Activated CD4-positive, alpha-beta T cell treated with anti-CD3 and anti-CD28 coated beads for 1 hour (primary cell): ENCODE results near the gene SULT1C2.
"Not testable (repeated sequence)": the region's sequence is repeated elsewhere in the genome, so short reads cannot be mapped to it uniquely, and the experiment has no call there.

Source experiments
- DNase-seq: peaks from one replicate; pipeline ENCODE4 v3.0.0-alpha.2; 2020

SULT1C2 gene

DNA sequence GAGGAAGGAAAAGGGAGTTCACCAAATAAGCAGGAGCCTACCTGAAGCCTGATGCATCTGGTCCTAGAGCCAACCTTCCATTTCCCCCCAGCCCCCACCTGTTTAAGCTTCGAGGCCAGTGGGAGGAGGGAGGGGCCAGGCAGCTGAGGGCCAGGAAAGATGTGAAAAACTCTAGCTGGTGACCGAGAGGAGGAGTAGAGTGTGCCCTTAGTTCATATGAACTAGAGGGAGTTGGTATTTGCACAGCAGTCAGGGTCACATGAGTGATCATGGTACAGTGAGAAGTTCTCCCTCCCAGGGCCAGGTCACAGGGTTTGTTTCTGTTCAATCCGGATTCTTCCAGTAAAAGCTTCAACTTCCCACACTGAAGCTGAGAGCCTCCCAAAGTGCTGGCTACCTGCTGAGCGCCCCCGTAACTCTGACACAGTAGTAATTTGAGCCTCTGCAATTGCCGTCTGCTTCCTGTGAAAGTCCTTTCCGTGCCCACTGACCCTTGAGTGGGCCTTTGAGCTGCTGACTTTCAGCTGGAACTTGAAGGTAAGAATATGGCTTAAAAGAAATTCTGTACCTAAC lies at the start of gene SULT1C2:
Gene SULT1C2 (plus strand): TSS at position 362 of the 573 bp plus-strand sequence. CDS start 4,773 bp downstream, outside the sequence.
- no peak for DNase-seq

DNA sequence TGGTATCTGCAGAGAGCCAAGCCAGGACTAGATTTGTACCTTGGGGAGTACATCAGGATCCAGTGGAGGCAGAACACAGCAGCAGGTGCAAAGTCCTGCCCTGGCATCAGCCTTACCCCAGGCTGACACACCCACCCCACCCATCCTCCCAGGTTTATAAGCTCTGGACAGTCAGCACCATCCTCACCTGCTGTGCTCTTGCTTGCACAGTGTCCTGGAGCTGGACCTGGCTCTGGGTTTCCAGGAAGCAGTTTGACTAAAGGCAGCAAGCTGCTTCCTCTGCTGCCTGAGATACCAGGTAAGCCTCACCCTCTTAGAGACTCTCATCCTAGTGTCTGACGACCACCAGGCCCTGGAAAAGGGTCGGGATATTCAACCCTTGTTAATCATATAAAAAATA lies 48.9 kb upstream of the SULT1C2 start, which contains the start of gene SULT1C3:
Gene SULT1C3 (plus strand): TSS at position 183 of the 400 bp plus-strand sequence. CDS start 7,227 bp downstream, outside the sequence.
- no peak for DNase-seq

DNA sequence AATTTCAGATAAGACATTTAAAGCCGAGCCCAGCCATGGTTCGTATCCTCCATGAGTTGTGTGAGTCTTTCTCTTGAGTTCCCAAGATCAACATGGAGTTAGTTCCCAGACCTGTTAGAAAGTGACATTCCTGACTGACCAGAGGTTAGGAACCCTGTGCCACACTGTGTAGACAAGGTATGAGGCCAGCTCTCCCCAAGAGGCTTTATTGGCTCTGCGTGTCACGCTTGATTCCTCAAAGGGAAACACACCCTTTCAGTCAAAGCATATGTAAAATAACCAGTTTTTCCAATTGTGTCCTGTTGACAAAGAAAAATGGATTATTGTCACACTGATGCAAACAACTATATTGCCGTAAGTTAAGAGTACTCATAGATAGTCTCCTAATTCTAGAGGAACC lies 47.7 kb upstream of the SULT1C2 start:
- DNase-seq = no peak

DNA sequence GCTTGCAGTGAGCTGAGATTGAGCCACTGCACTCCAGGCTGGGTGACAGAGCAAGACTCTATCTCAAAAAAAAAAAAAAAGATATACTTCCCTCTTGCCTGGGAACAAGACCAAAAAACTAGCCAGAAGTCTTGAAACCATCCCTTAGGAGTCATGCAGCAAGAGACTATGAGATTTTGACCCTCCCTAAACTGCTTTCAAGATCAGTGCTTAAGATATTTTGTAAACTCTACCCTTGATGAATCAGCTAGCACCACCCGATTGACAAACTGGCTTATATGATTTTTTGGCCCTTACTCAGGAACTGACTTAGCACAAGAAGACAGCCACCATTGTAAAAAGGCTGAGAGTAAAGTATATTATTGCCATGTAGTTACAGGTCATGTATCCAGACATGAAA lies 45.1 kb upstream of the SULT1C2 start:
- DNase-seq = no peak

DNA sequence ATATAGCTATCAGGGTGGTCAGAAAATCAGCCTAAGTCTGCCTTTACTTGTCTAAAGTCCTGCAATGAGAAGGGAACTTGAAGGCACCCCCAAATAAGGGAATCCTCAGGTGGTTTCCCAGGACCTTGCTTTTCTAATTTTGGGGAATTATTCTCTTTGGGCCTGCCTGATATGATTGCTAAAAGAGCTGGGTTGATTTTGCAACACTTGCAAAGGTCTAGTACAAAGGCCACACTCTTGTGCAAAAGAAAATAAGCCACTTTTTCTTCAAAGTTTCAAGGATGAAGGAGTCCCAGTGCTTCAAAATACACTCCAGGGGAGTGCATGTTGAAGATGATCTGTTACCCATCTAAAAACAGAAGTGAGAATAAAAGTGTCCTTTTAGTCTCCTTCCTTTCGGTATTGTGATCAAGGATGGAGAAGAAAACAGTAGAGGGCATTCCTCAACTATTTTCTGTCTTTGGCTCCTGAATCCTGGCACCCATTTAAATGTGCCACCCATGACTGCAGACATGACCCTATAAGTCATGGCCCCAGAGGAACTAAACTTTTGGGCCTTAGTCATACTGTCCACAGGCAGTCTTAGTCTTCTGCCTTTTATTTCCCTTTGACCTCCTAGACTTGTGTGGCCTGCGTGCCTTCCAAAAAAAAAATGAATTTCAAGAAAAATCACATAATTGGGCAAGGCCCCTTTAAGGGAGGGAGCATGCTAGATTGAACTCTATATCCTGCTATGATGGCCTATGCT lies 43.9 kb upstream of the SULT1C2 start:
- DNase-seq = no peak

DNA sequence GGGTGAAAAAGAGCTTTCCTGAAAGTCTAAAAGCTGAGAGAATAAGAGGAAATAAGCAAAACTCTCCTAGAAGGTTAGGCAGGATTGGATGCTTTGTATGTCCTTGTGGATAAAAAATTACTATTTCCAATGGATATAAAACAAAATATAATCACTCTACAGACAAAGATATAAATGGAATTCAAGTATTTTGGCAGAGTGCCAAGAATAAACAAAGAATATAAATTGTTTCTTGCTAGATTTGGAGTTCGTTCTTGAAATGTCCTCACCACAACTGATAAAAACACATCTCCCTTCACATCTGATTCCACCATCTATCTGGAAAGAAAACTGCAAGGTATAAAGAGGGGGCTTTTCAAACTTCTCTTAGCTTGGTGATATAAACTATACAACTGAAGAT lies 35.6 kb upstream of the SULT1C2 start:
- DNase-seq = no peak

DNA sequence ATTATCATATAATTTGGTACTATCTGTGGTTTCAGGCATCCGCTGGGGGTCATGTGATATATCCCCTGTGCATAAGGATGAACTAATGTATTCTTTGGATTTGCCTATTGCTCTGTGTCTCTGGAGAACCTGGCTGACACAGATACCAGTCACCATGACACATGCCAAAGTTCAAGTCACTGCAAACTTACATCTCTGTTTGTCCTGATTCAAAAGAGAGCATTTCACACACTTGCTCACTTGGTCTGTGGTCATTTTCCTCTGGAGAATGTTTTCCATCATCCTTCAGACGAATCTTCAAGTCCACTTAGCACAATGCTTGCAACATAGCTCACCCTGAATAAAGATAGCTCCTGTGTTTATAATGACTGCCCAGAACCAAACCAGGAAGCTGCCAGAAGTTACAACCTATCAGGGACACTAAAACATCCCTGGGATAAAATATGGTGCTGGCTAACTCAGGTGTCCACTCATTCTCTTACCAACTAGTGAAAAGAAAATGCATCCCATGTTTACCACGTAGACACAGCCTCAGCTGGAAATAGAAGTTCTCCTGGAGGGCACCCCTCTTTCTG lies 30.9 kb upstream of the SULT1C2 start:
- no peak for DNase-seq

DNA sequence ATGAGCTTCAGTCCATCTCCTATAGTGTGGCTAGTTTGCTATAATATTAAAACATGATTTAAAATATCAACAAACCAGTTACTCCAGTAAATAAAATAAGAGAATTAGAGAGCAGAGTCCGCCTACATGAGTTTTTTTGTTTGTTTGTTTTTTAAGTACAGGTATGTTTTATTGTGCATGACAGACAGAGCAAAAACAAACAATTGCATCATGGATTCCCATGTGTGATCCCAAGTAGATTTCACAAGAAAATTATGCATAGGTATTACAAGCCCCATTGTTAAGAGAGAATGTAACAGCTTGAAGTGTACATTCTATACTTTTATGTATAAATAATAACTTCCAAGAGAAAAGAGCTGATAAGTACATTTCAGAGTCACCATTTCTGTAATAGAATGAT lies 27.9 kb upstream of the SULT1C2 start:
- DNase-seq = no peak

DNA sequence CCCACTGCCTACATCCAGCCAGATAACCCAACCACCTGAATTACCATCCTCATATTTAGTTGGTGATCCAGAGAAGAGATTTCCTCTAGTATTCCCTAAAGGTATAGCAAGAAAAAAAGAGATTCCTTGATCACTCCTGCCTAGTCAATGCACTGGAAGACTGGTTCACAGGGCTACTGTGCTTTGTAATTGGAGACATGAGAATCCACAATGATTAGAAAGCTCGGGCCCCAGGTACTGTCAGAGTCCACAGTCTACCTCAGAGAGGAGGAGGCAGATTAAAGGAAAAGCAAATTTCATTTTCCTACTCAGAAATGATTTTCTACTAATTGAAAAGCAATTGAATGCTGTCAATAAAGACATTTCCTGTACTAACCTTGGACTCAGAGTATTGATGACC lies 26.7 kb upstream of the SULT1C2 start:
- DNase-seq = no peak

DNA sequence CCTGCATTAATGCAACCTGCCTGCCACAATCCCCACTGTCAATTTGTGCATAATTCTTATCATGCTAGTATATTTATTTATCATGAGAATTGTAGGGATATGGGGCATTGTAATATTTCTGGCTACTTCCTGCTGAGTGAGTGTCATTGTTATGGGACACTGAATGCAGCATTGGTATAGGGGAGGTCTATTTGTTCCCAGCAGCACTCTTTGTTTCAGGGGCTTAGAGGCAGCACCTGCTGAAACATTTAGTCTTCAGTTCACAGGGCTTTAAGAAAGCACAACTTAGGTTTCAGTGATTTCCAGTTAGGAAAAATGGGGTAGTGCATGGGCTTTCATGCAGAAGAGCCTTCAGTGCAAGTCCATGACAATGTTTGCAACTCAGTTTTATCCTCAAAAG lies 25.3 kb upstream of the SULT1C2 start:
- no peak for DNase-seq

DNA sequence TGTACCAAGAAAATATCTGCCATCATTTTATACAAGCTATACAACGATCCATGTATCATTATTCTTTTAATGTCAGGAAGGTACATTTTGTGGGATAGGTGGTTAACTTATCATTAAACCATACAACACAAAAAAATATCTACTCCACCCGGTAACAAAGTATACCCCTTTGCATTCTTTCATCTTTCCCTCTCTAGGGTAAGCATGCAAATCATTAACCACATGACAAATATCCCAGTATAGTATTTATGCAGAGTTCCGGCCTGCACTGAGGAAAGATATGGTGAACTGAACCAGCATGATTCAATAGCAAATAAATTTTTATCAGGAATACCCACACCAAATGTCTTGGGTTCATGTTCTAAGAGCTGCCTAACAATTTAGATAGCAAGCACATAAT lies 22.5 kb upstream of the SULT1C2 start:
- DNase-seq = no peak

DNA sequence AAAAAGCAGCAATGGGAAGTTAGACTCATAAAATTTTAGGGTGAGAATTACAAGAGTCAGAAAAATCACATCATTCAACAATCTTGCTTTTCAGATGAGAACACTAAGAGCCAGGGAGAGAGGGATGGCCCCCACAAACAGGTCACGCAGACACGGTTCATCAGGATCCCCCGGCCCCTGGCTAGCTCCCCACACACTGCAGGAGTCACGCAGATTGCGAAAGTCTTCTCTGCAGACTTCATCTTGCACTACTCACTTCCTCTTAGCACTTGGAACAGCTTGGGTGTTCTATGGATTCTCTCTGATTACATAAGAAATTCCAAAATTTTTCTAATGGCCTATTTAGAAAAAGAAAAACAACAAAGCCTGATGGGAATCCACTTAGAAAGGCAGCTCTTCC lies 21.6 kb upstream of the SULT1C2 start:
- no peak for DNase-seq

DNA sequence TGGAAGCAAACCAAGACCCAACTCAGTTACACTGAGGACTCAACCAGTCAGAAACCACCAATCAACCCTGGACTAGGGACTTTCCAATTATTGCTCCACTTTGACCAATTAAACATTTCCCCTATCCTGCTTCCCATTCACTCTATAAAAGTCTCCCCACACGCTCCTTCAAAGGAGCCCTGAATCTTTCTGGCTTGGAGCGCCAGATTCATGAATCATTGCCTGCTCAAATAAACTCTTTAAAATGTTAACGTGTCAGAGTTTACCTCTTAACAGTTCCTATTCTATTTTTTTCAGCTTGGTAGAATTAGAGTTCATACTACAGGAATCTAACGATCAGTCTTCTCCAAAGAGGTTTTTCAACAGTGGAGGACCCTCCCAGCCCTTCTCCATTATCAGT lies 20.7 kb upstream of the SULT1C2 start:
- no peak for DNase-seq

DNA sequence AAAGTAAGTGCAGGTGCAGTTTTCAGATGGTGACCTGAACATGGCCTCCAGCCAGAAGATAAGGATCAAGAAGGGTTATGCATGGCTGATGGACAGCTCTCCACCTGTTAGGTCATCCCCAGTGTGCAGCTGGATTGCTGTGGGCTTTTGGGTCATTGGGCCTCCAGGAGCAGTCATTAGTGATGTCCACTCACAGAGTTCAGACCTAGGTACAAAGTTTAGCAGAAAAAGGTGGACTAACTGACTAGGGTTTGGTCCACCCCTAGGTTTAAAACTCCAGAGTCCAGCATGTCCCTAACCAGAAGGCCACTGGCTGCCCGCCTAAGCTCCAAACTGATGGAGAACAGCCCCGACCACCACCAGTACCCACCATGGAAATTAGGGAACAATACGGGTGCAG lies 18.3 kb upstream of the SULT1C2 start:
- DNase-seq = no peak

DNA sequence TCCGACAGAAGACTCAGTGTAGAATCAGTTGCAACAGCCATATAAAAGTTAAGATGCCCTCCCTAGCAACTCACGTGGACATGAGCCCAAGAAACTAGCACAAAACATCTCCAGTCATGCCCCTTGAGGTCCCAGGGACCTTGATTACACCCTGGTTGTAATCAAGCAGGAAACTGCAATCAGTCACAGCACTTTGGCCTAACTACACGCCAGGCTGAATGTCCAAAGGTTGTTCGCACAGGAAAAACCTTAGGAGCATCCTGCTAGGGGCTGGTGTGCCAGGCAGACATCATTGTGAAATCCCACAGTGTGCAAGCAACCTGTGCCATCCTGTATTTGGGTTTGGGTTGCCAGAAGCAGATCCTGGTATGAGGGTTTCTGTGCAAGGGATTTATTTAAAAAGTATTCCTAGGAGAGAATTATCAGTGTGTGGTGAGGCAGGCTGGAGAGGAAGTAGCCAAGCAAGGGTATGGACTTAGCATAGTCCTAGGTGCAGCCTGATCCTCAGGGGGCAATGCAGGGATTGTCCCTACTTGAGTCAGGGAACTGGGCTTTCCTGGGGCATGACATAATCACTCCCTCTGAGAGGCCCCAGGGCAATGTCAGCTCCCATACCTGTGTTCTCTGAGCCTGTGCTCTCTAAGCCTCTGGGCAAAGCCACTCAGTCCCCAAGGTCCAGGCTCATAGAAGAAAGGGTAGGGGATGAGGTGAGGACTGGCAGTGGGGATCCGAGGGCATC lies 17.8 kb upstream of the SULT1C2 start:
- no peak for DNase-seq

DNA sequence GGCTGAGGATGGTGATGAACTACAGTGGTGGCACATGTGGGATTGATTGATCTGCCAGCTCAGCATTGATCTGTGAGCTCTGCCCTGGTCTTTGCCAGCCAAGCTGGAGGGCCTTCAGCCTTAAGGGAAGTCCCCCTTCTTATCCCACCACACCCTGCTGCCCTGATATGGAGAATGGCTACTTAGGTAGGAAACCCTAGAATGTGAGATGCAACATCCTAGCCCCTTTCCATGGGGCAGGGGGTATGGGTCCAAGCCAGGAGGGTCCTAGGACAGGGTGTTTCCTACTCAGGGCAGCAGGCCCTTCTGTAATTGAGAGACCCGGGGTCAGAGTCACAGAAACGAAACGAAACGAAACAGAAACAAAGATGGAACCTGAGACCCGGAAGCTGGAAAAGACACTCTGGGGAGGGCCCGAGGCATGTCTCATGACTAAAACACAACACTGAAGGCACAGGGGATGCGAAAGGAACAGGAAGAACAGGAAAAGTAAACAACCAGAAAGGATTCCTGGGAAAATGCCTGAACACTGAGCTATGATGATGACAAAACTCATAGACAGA lies 16.9 kb upstream of the SULT1C2 start:
- DNase-seq = no peak

DNA sequence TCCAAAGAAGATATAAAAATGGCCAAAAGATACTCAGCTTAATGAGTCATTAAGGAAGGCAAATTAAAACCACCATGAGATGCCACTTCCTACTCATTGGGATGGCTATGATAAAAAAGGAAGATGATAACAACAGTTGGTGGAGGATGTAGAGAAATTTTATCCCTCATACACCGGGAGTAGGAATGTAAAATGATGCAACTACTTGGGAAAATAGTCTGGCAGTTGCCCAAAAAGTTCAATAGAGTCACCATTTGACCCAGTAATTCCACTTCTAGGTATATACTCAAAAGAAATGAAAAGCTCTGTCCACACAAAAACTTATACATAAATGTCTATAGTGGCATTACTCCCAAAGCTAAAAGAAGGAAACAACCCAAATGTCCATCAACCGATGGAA lies 10.1 kb upstream of the SULT1C2 start:
- no peak for DNase-seq

DNA sequence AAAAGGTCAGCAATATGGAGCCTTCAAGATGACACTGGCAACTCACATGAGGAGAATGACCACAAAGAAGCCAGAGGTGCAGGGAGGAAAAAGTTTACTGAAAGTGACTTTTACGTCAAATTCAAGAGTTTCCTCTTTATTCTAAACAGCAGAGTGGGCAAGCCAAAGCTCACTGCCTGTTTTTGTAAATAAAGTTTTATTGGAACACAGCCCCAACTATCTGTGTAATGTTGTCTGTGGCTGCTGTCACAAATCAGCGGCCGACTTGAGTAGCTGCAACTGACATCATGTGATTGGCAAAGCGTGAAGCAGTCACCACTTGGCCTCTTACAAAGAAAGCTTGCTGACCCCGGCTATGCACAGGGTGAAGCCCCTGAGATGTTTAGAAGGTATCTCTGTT lies 9.2 kb upstream of the SULT1C2 start:
- no peak for DNase-seq

DNA sequence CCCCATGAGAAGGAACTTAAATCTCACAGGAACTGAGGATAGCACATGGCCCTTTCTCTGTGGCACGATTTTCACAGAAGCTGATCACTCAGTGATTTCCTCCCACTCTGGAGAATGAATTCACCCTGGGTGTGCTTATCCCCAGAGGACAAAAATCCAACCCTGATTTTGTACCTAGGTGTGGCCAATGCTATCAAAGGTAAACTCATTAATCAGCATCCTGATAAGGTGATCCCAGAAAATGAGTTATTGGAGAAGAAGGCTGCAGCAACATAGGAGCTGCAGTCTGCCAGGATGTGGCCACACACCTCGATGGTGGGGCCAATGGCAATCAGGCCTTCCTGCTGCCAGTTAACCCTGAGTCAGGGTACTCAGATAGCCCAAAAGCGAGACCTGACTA lies 8.2 kb upstream of the SULT1C2 start:
- DNase-seq = no peak

DNA sequence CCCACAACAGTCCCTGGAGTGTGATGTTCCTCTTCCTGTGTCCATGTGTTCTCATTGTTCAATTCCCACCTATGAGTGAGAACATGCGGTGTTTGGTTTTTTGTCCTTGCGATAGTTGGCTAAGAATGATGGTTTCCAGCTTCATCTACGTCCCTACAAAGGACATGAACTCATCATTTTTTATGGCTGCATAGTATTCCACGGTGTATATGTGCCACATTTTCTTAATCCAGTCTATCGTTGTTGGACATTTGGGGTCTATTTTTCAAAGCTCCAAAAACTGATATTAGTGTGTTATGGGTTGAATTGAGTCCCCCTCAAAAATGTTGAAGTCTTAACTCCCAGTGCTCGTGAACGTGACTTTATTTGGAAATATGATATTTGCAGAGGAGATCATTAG lies 4.1 kb upstream of the SULT1C2 start:
- DNase-seq = not testable (repeated sequence)

DNA sequence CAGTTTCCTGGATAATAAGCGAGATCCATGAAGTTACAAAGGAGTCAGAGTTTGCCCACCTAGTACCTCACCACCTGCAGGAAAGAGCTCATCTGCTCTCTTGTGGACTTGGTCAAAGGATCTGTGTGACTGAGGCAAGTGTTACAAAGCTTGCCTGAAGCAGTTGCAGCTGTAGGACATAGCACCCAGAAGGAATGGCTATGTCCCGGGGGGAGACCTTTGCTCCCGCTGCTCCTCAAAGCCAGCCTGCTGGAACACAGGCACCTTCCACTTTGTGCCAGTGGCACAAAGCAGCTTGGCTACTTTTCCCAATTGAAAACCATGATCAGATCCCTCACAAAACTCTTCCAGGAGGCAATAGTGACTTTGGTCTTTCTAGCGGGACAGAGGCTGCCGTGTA lies 3.1 kb upstream of the SULT1C2 start:
- no peak for DNase-seq

DNA sequence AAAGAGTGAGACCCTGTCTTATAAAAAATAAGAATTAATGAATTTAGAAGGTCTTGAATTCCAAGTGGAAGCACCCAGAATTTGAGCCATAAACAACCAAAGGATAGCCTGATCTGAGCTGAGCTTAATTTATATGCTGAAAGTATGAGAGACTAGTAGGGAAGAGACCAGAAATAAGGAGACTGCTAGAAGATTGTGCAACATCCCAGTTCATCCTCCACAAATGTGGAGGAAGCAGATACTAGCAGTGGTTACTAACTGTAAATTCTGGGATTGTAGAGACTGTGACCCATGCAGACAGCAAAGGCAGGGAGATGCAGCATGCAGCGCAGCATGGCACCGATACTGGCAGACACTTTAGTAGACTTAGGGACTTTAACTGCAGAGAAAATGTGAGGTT lies 1.5 kb upstream of the SULT1C2 start:
- no peak for DNase-seq

DNA sequence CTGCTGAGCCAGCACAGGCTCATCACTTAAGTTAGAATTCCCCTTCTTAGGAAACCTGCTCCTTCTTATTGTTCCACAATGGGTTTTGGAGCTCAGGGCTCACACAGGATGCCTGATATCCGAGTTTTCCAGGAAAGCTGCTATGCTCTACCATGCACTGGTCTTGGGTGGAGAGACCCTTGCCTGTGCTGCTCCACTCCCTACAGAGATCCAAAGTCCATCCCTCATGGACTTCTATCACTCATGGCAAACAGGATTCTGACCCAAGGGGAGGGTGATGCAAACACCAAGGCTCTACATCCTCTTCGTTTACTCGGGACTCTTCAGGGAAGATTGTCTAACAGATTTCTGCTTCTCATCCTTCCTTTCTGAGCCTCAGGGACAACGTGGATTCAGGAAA lies 5.2 kb downstream of the SULT1C2 start:
- DNase-seq = no peak
